Stimulated activated CD8-positive, alpha-beta memory T cell treated with anti-CD3 and anti-CD28 coated beads, Interleukin-2, amount 100 ng/mL, for 48 hours (primary cell): ENCODE results near the gene TCHH.
"Not testable (repeated sequence)": the region's sequence is repeated elsewhere in the genome, so short reads cannot be mapped to it uniquely, and the experiment has no call there.

Experiments used
- DNase-seq, 2 donors: peaks; one replicate each; pipeline ENCODE4 v3.0.0-alpha.2; 2020; ENCODE audit warnings: low read depth in 2 of 2

TCHH gene

GRCh38 chr1:152115344-152115743, at the start of gene TCHH:
Gene TCHH (minus strand): TSS chr1:152115444. CDS start chr1:152114080, 1,364 bp downstream.
- DNase-seq, result no peak

- no peak for DNase-seq
These were observed 49.4 kb upstream of the TCHH start for GRCh38 chr1:152164517-152165136.

GRCh38 chr1:152162792-152163463, 47.7 kb upstream of the TCHH start:
- DNase-seq, result no peak

GRCh38 chr1:152160576-152160975, 45.3 kb upstream of the TCHH start:
- no peak for DNase-seq

GRCh38 chr1:152159144-152159543, 43.9 kb upstream of the TCHH start, which contains the start of gene RPTN:
Gene RPTN (minus strand): TSS chr1:152159228. CDS start chr1:152157889, 1,339 bp downstream.
- no peak for DNase-seq

- DNase-seq, result no peak
These were observed 38.8 kb upstream of the TCHH start for GRCh38 chr1:152153996-152154395.

- DNase-seq, result no peak
These were observed 36.4 kb upstream of the TCHH start for GRCh38 chr1:152151646-152152045.

- no peak for DNase-seq
These were observed 33.7 kb upstream of the TCHH start for GRCh38 chr1:152148981-152149380.

GRCh38 chr1:152148051-152148450, 32.8 kb upstream of the TCHH start:
- DNase-seq, result no peak

- no peak for DNase-seq
These were observed 30.5 kb upstream of the TCHH start for GRCh38 chr1:152145769-152146168.

- DNase-seq, result not testable (repeated sequence)
These were observed 29.5 kb upstream of the TCHH start for GRCh38 chr1:152144674-152145183.

GRCh38 chr1:152143150-152143887, 28.1 kb upstream of the TCHH start:
- peak in 1 of 2 donors; percentile 28 for DNase-seq

- no peak for DNase-seq
These were observed 26.8 kb upstream of the TCHH start for GRCh38 chr1:152141971-152142584.

GRCh38 chr1:152137215-152137614, 22.0 kb upstream of the TCHH start:
- no peak for DNase-seq

GRCh38 chr1:152130186-152130585, 14.9 kb upstream of the TCHH start:
- no peak for DNase-seq

GRCh38 chr1:152127673-152128072, 12.4 kb upstream of the TCHH start:
- no peak for DNase-seq

- DNase-seq, result no peak
These were observed 10.7 kb upstream of the TCHH start for GRCh38 chr1:152125834-152126443.

GRCh38 chr1:152118915-152119314, 3.7 kb upstream of the TCHH start:
- DNase-seq, result no peak

- no peak for DNase-seq
These were observed 2.3 kb downstream of the TCHH start for GRCh38 chr1:152112885-152113432.

- no peak for DNase-seq
These were observed 3.0 kb downstream of the TCHH start for GRCh38 chr1:152112101-152112884.
